RWPE1 (cell line): ENCODE measurements around the gene DLX4.

Experiments used
- CTCF ChIA-PET: fragments of 350-600 bp; sonication (Branson Sonifier 250); formaldehyde crosslinking; extraction: SDS; loops from one replicate; lab custom pipeline; 2021; lab: Yijun Ruan, JAX
- POLR2A ChIA-PET: fragments of 400-600 bp; formaldehyde crosslinking; extraction: SDS; loops from one replicate; lab custom pipeline; 2020; ENCODE audit warnings: antibody characterized with exemption; ENCODE audit not compliant: low non-redundant PET; lab: Yijun Ruan, JAX
- DNase-seq: peaks from one replicate; pipeline ENCODE4 v3.0.0; 2012; ENCODE audit warnings: low spot score
- H3K27ac ChIP-seq: fragments of 450-650 bp; 2 replicates; pipeline ENCODE4 v1.5.1; 2017
- TF ChIP-seq, protein P1 (sequence below): fragments of 450-650 bp; conservative IDR thresholded peaks from 2 replicates; pipeline ENCODE4 v1.5.1; 2017; ENCODE audit warnings: low read depth, mild to moderate bottlenecking

DLX4 gene

GRCh38 chr17:49992933-49993422 is 24.0 kb downstream of the DLX4 start:
- ChIA-PET POLR2A (interaction anchor here (0.9 kb wide), 1 partner anchor 73 kb away, joined by 4 read pairs; no protein-coding TSS in a partner anchor), CTCF (interaction anchor here (0.5 to 6.0 kb wide), 6 partner anchors 15 to 131 kb away, joined by 3 to 77 read pairs (median 4); no protein-coding TSS in a partner anchor)
- TF ChIP-seq, protein P1, sequence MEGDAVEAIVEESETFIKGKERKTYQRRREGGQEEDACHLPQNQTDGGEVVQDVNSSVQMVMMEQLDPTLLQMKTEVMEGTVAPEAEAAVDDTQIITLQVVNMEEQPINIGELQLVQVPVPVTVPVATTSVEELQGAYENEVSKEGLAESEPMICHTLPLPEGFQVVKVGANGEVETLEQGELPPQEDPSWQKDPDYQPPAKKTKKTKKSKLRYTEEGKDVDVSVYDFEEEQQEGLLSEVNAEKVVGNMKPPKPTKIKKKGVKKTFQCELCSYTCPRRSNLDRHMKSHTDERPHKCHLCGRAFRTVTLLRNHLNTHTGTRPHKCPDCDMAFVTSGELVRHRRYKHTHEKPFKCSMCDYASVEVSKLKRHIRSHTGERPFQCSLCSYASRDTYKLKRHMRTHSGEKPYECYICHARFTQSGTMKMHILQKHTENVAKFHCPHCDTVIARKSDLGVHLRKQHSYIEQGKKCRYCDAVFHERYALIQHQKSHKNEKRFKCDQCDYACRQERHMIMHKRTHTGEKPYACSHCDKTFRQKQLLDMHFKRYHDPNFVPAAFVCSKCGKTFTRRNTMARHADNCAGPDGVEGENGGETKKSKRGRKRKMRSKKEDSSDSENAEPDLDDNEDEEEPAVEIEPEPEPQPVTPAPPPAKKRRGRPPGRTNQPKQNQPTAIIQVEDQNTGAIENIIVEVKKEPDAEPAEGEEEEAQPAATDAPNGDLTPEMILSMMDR = no peak
- DNase-seq = no peak
- H3K27ac ChIP-seq = peak overlapping the region; percentile 66

DNA sequence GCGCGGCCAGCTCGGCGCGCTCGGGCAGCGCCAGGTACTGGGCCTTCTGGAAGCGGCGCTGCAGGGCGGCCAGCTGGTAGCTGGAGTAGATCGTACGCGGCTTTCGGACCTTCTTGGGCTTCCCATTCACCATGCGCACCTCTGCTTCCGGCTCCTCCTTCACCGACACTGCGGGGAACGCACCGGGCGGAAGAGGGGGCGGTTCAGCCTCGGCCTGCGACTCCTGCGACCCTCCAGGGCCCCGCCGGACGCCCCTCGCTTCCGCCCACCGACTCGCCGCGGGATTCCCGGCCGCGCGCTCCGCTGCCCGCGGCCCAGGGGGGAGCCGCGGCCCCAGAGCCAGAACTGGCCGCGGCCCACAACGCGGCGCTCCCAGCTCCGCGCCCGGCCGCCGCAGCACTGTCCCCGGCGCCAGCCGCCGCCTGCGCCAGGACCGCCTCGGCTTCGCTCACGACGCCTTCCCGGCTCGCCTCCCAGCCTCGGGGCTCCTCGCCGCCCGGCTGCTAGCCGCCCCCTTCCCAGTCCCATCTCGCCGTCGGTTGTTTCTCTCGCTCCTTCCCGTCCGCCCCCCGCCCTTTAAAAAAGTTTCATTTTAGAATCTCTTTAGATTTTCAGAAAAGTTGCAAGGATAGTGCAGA is 24.6 kb downstream of the DLX4 start:
- ChIA-PET CTCF (interaction anchor here (0.5 to 6.0 kb wide), 11 partner anchors 20 to 304 kb away, joined by 3 to 77 read pairs (median 4); no protein-coding TSS in a partner anchor), POLR2A (interaction anchor here (0.5 to 0.9 kb wide), 2 partner anchors 61 to 74 kb away, joined by 3 to 4 read pairs; no protein-coding TSS in a partner anchor)
- H3K27ac ChIP-seq = peak overlapping the region; percentile 66
- no peak for DNase-seq
- TF ChIP-seq, protein P1 = no peak

GRCh38 chr17:49994085-49995054 is 25.4 kb downstream of the DLX4 start:
- peak; percentile 36 for DNase-seq
- peak overlapping the region; percentile 66 for H3K27ac ChIP-seq
- POLR2A ChIA-PET = interaction anchor here (0.5 to 1.2 kb wide), 9 partner anchors 19 to 490 kb away, joined by 3 to 5 read pairs (median 3); no protein-coding TSS in a partner anchor
- TF ChIP-seq, protein P1 = no peak
- CTCF ChIA-PET = interaction anchor here (0.6 to 6.0 kb wide), 14 partner anchors 14 to 379 kb away, joined by 3 to 77 read pairs (median 4); no protein-coding TSS in a partner anchor

DNA sequence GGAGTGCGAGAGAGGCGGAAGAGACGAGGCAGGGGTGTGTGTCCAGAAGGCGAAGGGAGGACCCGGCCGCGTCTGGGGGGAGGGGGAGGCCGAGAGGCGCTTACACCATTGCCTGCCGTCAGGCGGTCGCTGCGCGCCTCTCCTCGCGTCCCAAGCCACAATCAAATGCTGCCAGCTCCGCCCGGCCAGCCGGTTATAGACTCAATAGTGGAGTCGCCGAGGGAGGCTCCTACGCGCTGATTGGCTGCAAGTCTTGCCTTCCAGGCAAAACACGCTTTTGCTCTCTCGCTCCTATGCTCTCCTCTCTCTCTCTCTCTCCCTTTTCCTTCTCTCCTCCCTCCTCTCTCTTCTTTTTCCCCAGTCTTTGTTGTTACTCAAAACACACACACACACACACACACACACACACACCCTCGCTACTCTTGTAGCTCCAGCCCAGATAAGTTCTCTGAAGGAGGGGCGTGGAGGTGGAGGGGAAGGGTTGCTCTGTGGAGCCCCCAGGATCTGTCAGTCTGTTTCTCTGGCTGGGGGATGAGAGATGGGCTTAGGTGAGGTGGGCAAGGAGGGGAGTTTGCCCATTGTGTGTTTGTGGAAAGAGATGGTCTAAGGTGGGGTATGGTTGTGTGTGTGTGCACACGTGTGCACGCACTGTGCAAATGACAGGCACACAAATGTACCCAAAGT is 26.2 kb downstream of the DLX4 start, which contains the start of gene DLX3:
Gene DLX3 (minus strand): TSS at position 170 of the 684 bp plus-strand sequence. CDS start 226 bp downstream, outside the sequence.
- peak within 1 kb of the TSS; percentile 66 for H3K27ac ChIP-seq
- TF ChIP-seq, protein P1 = no peak
- peak; percentile 86 for DNase-seq
- ChIA-PET POLR2A (interaction anchor here (0.5 to 1.2 kb wide), 7 partner anchors 19 to 491 kb away, joined by 3 to 5 read pairs (median 3); no protein-coding TSS in a partner anchor), CTCF (interaction anchor here (0.7 to 6.0 kb wide), 11 partner anchors 15 to 380 kb away, joined by 3 to 77 read pairs (median 5); no protein-coding TSS in a partner anchor)

- no peak for DNase-seq
- TF ChIP-seq, protein P1 = no peak
- ChIA-PET POLR2A (interaction anchor here (0.6 kb wide), 1 partner anchor 134 kb away, joined by 11 read pairs; no protein-coding TSS in a partner anchor), CTCF (interaction anchor here (0.5 to 6.0 kb wide), 27 partner anchors 8 to 266 kb away, joined by 3 to 77 read pairs (median 6); no protein-coding TSS in a partner anchor)
- H3K27ac ChIP-seq = no peak overlapping the region
Observed at GRCh38 chr17:49996121-49996494, 27.1 kb downstream of the DLX4 start.
